GM23338 (cell line): ENCODE measurements around the gene TRPC6. TPM values are rescaled to one million over a fixed set of nuclear protein-coding genes. Genes with fewer than 3 reads are reported as not detected.

Experiments used
- ATAC-seq: fragments of 200-7000 bp; cut with Tn5 transposase; 3 replicates; pipeline ENCODE4 v1.9.1; 2020
- DNase-seq: peaks from one replicate; pipeline ENCODE4 v3.0.0-alpha.2; 2015; ENCODE audit warnings: low spot score
- H2AFZ ChIP-seq: fragments of 200-600 bp; sonication (generic); 2 replicates; pipeline ENCODE4 v1.8.0; 2016; ENCODE audit warnings: antibody characterized with exemption, mild to moderate bottlenecking, moderate library complexity
- H3F3A ChIP-seq: fragments of 200-600 bp; sonication (generic); replicated peaks from 2 replicates; pipeline ENCODE4 v1.8.0; 2017; ENCODE audit warnings: antibody characterized with exemption, mixed run types, low read depth
- H3K27ac ChIP-seq: fragments of 200-600 bp; sonication (generic); 2 replicates; pipeline ENCODE4 v1.6.1; 2016; ENCODE audit warnings: low read depth
- H3K27me3 ChIP-seq: fragments of 200-600 bp; sonication (generic); 2 replicates; pipeline ENCODE4 v1.8.0; 2016; ENCODE audit warnings: mild to moderate bottlenecking, mixed run types, moderate library complexity; ENCODE audit not compliant: insufficient read depth
- H3K36me3 ChIP-seq: fragments of 200-600 bp; sonication (generic); 2 replicates; pipeline ENCODE4 v1.8.0; 2016; ENCODE audit warnings: mild to moderate bottlenecking; ENCODE audit not compliant: insufficient read depth
- H3K4me1 ChIP-seq: fragments of 200-600 bp; sonication (generic); 2 replicates; pipeline ENCODE4 v1.8.0; 2016; ENCODE audit warnings: mild to moderate bottlenecking, moderate library complexity; ENCODE audit not compliant: insufficient read depth
- H3K4me2 ChIP-seq: fragments of 200-600 bp; sonication (generic); 2 replicates; pipeline ENCODE4 v1.7.1; 2017; ENCODE audit warnings: mixed run types
- H3K4me3 ChIP-seq: fragments of 200-600 bp; sonication (generic); 2 replicates; pipeline ENCODE4 v1.6.1; 2016; ENCODE audit warnings: mixed run types
- H3K79me2 ChIP-seq: fragments of 200-600 bp; sonication (generic); replicated peaks from 2 replicates; pipeline ENCODE4 v1.8.0; 2017; ENCODE audit warnings: mild to moderate bottlenecking; ENCODE audit not compliant: insufficient read depth
- H3K9me2 ChIP-seq: fragments of 200-600 bp; sonication (generic); 2 replicates; pipeline ENCODE4 v1.8.0; 2017; ENCODE audit not compliant: insufficient read depth
- H4K20me1 ChIP-seq: fragments of 200-600 bp; sonication (generic); replicated peaks from 2 replicates; pipeline ENCODE4 v1.8.0; 2017; ENCODE audit warnings: mild to moderate bottlenecking; ENCODE audit not compliant: insufficient read depth
- H3K27ac Mint-ChIP-seq: 2 replicates; pipeline ENCODE4 v1.8.0; 2020; ENCODE audit warnings: inconsistent platforms, mild to moderate bottlenecking, moderate library complexity, mixed read lengths
- H3K27me3 Mint-ChIP-seq: 3 replicates; pipeline ENCODE4 v1.8.0; 2022; ENCODE audit warnings: low read depth, mild to moderate bottlenecking, moderate library complexity, mixed read lengths, inconsistent platforms; ENCODE audit not compliant: insufficient read depth, poor library complexity
- H3K36me3 Mint-ChIP-seq: 3 replicates; pipeline ENCODE4 v1.8.0; 2021; ENCODE audit warnings: low read depth, mild to moderate bottlenecking, inconsistent platforms, moderate library complexity, mixed read lengths
- H3K4me1 Mint-ChIP-seq: 3 replicates; pipeline ENCODE4 v1.8.0; 2020; ENCODE audit warnings: mild to moderate bottlenecking, inconsistent platforms, mixed read lengths
- H3K4me3 Mint-ChIP-seq: 3 replicates; pipeline ENCODE4 v1.8.0; 2021; ENCODE audit warnings: moderate library complexity, mild to moderate bottlenecking, inconsistent platforms, mixed read lengths
- H3K9me3 Mint-ChIP-seq: 3 replicates; pipeline ENCODE4 v1.8.0; 2020; ENCODE audit warnings: moderate library complexity, mild to moderate bottlenecking, inconsistent platforms, mixed read lengths
- CREB1 ChIP-seq: fragments of 250-450 bp; sonication (Bioruptor Pico); IDR thresholded peaks from 2 replicates; pipeline ENCODE4 v1.5.0; 2020; ENCODE audit warnings: low read depth, mild to moderate bottlenecking, moderate library complexity
- CTCF ChIP-seq, 2 experiments: fragments of 200-600 bp in 1 of 2; sonication (generic) in 1 of 2; conservative IDR thresholded peaks; 2 replicates each; pipeline versions ENCODE4 v1.5.1 to v1.6.1; 2016 to 2017; ENCODE audit warnings: antibody characterized with exemption in 2 of 2, low read depth in 2 of 2, mild to moderate bottlenecking in 2 of 2, moderate library complexity in 1 of 2
- EZH2 ChIP-seq: fragments of 200-600 bp; sonication (generic); IDR thresholded peaks from one replicate; pipeline ENCODE4 v1.8.0; 2017; ENCODE audit warnings: antibody characterized with exemption, mild to moderate bottlenecking, low read depth; ENCODE audit not compliant: unreplicated experiment
- EZH2phosphoT487 ChIP-seq: fragments of 200-600 bp; sonication (generic); IDR thresholded peaks from one replicate; pipeline ENCODE4 v1.8.1; 2018; ENCODE audit warnings: antibody characterized with exemption; ENCODE audit not compliant: unreplicated experiment
- JUNB ChIP-seq: IDR thresholded peaks from one replicate; pipeline ENCODE4 v1.6.1; 2016; ENCODE audit warnings: antibody characterized with exemption; ENCODE audit not compliant: unreplicated experiment
- NANOG ChIP-seq: IDR thresholded peaks from 2 replicates; pipeline ENCODE4 v1.6.1; 2016; ENCODE audit warnings: antibody characterized with exemption, borderline replicate concordance
- POLR2AphosphoS5 ChIP-seq: IDR thresholded peaks from 2 replicates; pipeline ENCODE4 v1.6.1; 2016; ENCODE audit warnings: antibody characterized with exemption, low read depth
- REST ChIP-seq: IDR thresholded peaks from one replicate; pipeline ENCODE4 v1.6.1; 2018; ENCODE audit warnings: antibody characterized with exemption; ENCODE audit not compliant: unreplicated experiment
- STAT1 ChIP-seq: IDR thresholded peaks from one replicate; pipeline ENCODE4 v1.6.1; 2016; ENCODE audit warnings: antibody characterized with exemption; ENCODE audit not compliant: unreplicated experiment
- ZNF114 ChIP-seq: fragments of 250-450 bp; sonication (Bioruptor Pico); IDR thresholded peaks from 2 replicates; pipeline ENCODE4 v1.5.0; 2020; ENCODE audit warnings: mild to moderate bottlenecking, moderate library complexity
- ZNF331 ChIP-seq: fragments of 250-450 bp; sonication (Bioruptor Pico); IDR thresholded peaks from 2 replicates; pipeline ENCODE4 v1.5.0; 2020; ENCODE audit warnings: low read depth, mild to moderate bottlenecking, moderate library complexity
- polyA plus RNA-seq: library from polyadenylated mRNA; unstranded; fragments of >200 nt; fragmentation: Nextera tagmentation; extraction: Ambion mirVana; gene quantifications from 2 replicates; pipeline ENCODE4 v1.2.1, GENCODE V29; 2016
- total RNA-seq: library from RNA; depleted of rRNA; stranded (reverse); fragments of >200 nt; shearing (Covaris generic); gene quantifications from 2 replicates; pipeline ENCODE4 v1.2.3, GENCODE V29; 2014
- TF ChIP-seq, protein P1 (sequence below): fragments of 250-450 bp; sonication (Bioruptor Pico); IDR thresholded peaks from 2 replicates; pipeline ENCODE4 v1.5.0; 2020; ENCODE audit warnings: mild to moderate bottlenecking, moderate library complexity
- TF ChIP-seq, protein P2 (sequence below): IDR thresholded peaks from 2 replicates; pipeline ENCODE4 v1.6.1; 2016; ENCODE audit warnings: antibody characterized with exemption

TRPC6 gene
- total and polyA plus RNA-seq, 2 experiments from 2014 or later, result 0.05 to 4.4 TPM

GRCh38 chr11:101445761-101446160 lies 138.0 kb downstream of the TRPC6 start:
- H3K9me3 Mint-ChIP-seq, result no peaks in the 10 kb centered on the region
- DNase-seq (no peak), ATAC-seq (no peak)
- Histone ChIP-seq H4K20me1 (no peaks in the 10 kb centered on the region), H3K27ac (no peak overlapping the region), H3K9me2 (no peaks in the 10 kb centered on the region), H3K4me1 (no peaks in the 10 kb centered on the region), H3K36me3 (no peaks in the 10 kb centered on the region), H3K4me3 (no peak overlapping the region), H3K27me3 (no peaks in the 10 kb centered on the region), H3F3A (no peaks in the 10 kb centered on the region), H2AFZ (no peak overlapping the region), H3K4me2 (no peak overlapping the region), H3K79me2 (no peaks in the 10 kb centered on the region)
- H3K36me3 Mint-ChIP-seq, result no peaks in the 10 kb centered on the region
- TF ChIP-seq ZNF331 (no peak), NANOG (no peak), JUNB (no peak), EZH2phosphoT487 (no peak), CREB1 (no peak), STAT1 (no peak), ZNF114 (no peak), REST (no peak), EZH2 (no peak), POLR2AphosphoS5 (no peak), CTCF (conservative IDR thresholded peaks at IDR 0.05; ENCODE audit: low read depth in 2 of 2) (no peak)
- TF ChIP-seq, protein P1, sequence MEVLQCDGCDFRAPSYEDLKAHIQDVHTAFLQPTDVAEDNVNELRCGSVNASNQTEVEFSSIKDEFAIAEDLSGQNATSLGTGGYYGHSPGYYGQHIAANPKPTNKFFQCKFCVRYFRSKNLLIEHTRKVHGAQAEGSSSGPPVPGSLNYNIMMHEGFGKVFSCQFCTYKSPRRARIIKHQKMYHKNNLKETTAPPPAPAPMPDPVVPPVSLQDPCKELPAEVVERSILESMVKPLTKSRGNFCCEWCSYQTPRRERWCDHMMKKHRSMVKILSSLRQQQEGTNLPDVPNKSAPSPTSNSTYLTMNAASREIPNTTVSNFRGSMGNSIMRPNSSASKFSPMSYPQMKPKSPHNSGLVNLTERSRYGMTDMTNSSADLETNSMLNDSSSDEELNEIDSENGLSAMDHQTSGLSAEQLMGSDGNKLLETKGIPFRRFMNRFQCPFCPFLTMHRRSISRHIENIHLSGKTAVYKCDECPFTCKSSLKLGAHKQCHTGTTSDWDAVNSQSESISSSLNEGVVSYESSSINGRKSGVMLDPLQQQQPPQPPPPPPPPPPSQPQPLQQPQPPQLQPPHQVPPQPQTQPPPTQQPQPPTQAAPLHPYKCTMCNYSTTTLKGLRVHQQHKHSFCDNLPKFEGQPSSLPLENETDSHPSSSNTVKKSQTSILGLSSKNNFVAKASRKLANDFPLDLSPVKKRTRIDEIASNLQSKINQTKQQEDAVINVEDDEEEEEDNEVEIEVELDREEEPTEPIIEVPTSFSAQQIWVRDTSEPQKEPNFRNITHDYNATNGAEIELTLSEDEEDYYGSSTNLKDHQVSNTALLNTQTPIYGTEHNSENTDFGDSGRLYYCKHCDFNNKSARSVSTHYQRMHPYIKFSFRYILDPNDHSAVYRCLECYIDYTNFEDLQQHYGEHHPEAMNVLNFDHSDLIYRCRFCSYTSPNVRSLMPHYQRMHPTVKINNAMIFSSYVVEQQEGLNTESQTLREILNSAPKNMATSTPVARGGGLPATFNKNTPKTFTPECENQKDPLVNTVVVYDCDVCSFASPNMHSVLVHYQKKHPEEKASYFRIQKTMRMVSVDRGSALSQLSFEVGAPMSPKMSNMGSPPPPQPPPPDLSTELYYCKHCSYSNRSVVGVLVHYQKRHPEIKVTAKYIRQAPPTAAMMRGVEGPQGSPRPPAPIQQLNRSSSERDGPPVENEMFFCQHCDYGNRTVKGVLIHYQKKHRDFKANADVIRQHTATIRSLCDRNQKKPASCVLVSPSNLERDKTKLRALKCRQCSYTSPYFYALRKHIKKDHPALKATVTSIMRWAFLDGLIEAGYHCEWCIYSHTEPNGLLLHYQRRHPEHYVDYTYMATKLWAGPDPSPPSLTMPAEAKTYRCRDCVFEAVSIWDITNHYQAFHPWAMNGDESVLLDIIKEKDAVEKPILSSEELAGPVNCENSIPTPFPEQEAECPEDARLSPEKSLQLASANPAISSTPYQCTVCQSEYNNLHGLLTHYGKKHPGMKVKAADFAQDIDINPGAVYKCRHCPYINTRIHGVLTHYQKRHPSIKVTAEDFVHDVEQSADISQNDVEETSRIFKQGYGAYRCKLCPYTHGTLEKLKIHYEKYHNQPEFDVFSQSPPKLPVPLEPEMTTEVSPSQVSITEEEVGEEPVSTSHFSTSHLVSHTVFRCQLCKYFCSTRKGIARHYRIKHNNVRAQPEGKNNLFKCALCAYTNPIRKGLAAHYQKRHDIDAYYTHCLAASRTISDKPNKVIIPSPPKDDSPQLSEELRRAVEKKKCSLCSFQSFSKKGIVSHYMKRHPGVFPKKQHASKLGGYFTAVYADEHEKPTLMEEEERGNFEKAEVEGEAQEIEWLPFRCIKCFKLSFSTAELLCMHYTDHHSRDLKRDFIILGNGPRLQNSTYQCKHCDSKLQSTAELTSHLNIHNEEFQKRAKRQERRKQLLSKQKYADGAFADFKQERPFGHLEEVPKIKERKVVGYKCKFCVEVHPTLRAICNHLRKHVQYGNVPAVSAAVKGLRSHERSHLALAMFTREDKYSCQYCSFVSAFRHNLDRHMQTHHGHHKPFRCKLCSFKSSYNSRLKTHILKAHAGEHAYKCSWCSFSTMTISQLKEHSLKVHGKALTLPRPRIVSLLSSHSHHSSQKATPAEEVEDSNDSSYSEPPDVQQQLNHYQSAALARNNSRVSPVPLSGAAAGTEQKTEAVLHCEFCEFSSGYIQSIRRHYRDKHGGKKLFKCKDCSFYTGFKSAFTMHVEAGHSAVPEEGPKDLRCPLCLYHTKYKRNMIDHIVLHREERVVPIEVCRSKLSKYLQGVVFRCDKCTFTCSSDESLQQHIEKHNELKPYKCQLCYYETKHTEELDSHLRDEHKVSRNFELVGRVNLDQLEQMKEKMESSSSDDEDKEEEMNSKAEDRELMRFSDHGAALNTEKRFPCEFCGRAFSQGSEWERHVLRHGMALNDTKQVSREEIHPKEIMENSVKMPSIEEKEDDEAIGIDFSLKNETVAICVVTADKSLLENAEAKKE (CRISPR knock-in tag), result no peak
- TF ChIP-seq, protein P2, sequence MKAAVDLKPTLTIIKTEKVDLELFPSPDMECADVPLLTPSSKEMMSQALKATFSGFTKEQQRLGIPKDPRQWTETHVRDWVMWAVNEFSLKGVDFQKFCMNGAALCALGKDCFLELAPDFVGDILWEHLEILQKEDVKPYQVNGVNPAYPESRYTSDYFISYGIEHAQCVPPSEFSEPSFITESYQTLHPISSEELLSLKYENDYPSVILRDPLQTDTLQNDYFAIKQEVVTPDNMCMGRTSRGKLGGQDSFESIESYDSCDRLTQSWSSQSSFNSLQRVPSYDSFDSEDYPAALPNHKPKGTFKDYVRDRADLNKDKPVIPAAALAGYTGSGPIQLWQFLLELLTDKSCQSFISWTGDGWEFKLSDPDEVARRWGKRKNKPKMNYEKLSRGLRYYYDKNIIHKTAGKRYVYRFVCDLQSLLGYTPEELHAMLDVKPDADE, result no peak
- no peak overlapping the region for H3K4me3 Mint-ChIP-seq
- no peaks in the 10 kb centered on the region for H3K4me1 Mint-ChIP-seq
- H3K27ac Mint-ChIP-seq, result no peak overlapping the region
- peaks cover 3% of the 10 kb centered on the region for H3K27me3 Mint-ChIP-seq
